GM19438 (cell line): ENCODE measurements around the gene P2RX3.

Experiments
- ATAC-seq: cut with Tn5 transposase; IDR thresholded peaks from one replicate; pipeline ENCODE4 v1.9.1; 2021; ENCODE audit warnings: low read depth; ENCODE audit not compliant: unreplicated experiment

Gene P2RX3

DNA sequence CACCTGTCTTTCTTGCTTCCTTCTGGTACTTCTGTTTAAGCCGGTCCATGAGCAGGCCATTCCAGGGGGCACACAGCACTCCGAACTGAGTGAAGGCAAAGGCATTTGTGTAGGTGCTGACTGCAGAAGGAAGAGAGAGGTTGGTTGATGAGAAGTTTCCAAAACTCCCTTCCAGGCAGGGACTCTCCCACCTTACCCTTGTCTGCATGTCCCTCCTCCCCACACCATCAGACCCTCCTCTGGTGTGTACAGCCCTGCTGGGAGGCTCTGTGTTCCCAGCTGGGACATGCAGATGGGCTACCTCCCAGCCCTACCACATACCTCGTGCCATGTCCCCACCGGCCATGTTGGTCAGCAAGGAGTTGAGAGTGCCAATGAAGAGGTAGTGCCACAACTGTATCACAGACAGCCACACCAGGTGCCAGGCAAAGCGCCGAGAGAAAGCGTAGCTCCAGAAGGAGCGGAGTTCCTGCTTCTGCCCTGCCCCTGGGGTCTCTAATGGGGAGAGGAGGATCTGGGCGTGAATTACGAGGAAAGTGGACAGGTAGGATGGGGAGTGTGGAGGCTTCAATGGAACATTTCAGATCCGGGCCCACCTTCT is 76.6 kb downstream of the P2RX3 start:
- no peak for ATAC-seq

DNA sequence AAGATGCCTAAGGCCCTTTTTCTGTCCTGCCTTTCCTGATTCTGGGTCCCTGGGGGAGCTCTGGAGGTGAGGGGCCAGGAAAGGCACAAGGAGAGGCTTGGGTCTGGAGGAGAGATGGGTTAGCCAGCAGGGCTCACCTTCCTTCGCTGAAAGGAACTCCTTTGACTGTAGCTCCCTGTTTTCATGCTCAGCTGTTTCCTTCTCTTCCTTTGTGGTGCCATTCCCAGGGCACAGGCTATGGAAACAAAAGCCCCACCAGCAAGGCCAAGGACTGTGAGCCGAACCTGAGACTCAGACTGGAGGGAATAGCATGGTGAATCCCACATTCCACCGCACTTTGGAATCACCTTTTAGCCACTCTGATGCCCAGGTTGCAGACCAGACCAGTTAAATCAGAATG is 78.3 kb downstream of the P2RX3 start:
- no peak for ATAC-seq

DNA sequence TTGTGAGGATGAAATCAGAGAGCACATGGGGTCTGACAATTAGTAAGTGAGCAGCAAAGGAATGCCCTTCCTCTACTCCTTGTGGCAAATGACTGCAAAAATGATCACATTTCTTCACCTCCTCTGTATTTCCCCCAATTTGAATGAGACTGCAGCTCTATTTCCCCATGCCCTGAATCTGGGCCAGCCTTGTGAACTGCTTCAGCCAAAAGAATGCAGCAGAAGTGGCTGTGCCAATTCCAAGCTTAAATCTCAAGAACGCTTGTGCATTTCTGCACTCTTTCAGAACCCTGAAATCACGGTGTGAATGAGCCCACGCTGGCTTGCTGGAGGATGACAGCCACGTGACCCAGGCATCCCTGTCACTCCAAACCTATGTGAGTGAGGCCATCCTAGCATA is 78.9 kb downstream of the P2RX3 start:
- ATAC-seq = no peak

DNA sequence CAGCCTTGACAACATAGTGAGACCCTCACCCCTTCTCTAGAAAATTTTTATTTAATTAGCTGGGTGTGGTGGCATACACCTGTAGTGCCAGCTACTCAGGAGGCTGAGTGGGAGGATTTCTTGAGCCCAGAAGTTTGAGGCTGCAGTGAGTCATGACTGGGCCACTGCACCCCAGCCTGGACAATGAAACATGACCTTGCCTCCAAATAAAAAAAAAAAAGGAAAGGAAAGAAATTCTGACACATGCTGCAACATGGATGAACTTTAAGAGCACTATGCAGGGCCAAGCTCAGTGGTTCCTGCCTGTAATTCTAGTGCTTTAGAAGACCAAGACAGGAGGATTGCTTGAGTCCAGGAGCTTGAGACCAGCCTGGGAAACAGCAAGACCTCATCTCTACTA is 80.0 kb downstream of the P2RX3 start:
- ATAC-seq = no peak

DNA sequence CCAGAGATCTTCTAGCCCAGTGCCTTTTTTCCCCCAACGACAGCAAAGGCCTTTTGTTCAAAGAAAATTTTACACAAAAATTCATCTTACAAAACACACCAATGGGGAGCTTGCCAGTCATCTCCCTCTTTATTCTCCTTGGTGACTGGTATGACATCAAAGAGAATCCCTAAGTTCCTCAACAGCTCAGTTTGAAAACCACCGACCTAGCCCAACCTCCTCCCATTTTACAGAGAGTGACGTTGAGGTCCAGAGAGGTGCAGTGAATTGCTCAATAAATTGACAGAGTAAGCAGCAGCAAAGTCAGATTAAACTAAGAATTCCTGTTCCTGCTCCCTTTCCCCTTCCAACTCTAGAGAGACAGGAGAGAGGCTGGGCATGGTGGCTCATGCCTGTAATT is 81.0 kb downstream of the P2RX3 start:
- ATAC-seq = no peak

DNA sequence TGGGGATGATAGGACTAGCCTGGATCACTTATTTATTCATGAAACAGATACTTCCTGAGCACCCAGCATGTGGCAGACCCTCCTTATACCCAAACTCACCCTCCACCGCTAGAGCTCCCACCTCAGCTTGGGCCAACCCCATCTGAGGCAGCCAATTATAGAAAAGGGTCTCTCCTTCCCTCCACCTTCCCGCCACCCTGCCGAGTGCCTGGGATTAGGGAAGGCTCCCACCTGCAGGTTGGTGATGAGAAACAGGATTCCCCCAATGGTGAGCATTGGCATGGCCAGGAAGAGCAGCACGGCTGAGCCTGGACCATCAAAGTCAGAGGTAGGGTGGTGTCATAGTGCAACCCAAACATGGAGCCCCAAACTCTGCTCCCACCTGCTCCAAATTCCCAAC is 82.9 kb downstream of the P2RX3 start:
- ATAC-seq = no peak

DNA sequence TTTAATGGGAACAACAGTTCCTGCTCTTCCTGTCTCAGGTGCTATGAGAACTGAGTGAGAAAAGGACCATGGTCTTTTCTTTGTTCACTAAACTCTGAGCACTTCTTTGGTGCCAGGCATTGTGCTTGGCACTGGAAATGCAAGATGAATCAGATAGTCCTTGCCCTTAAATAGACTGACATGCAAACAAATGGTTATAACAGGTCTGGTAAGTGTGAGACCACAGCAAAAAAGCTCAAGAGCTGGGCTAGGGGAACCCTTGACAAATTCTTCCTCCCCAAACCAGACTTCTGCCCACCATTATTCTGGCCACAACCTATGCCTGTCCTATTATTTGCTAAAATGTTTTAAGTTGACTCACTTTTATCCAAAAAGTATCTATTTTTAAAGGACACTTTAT is 83.7 kb downstream of the P2RX3 start:
- no peak for ATAC-seq
